ENCODE results near the gene PARP11. TPM values are rescaled to one million over a fixed set of nuclear protein-coding genes. Genes with fewer than 3 reads are reported as not detected.

Gene PARP11
- total RNA-seq, 1 experiment from 2014 or later: 8.0 TPM

DNA sequence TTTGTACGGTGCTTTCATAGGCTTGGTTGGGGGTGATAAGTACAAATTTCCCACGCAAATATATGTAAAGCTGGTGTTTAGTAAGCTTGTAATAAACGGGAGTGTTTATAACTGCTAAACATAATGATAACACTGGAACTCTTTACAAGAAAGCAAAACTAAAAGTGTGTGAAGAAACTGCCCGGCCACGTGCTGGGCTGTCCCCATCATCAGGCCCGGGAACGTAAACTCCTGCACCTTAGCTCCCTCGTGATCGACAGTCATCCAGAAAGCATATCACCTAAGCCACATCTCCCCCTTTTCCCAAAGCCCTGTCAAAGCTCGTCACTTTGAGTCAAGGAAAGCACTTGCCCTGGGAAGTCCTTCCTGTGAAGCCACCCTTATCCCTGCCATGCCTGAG lies 18.0 kb upstream of the PARP11 start:
- ATAC-seq: no peak
- Mint-ChIP-seq H3K27me3 (ENCODE audit: low read depth) (no peaks in the 10 kb centered on the region; the same call in 1 of the 2 replicates), H3K9me3 (no peaks in the 10 kb centered on the region), H3K36me3 (no peaks in the 10 kb centered on the region), H3K27ac (no peak overlapping the region), H3K4me3 (no peak overlapping the region), H3K4me1 (peaks cover 12% of the 10 kb centered on the region)
- CTCF ChIA-PET: interaction anchor here (1.1 to 1.8 kb wide), 3 partner anchors 8 to 147 kb away, joined by 3 to 7 read pairs (median 6); no protein-coding TSS in a partner anchor
- POLR2A ChIA-PET: no interaction called here
- TF ChIP-seq TCF7 (CRISPR knock-in tag; IDR thresholded peaks at IDR 0.05; ENCODE audit: low read depth): no peak
- TF ChIP-seq, protein P1, sequence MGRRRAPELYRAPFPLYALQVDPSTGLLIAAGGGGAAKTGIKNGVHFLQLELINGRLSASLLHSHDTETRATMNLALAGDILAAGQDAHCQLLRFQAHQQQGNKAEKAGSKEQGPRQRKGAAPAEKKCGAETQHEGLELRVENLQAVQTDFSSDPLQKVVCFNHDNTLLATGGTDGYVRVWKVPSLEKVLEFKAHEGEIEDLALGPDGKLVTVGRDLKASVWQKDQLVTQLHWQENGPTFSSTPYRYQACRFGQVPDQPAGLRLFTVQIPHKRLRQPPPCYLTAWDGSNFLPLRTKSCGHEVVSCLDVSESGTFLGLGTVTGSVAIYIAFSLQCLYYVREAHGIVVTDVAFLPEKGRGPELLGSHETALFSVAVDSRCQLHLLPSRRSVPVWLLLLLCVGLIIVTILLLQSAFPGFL (CRISPR knock-in tag; IDR thresholded peaks at IDR 0.05; ENCODE audit: borderline replicate concordance): no peak
- TF ChIP-seq ZBTB21 (CRISPR knock-in tag; IDR thresholded peaks at IDR 0.05; ENCODE audit: borderline replicate concordance): no peak
- TF ChIP-seq ZNF532 (CRISPR knock-in tag; IDR thresholded peaks at IDR 0.05; ENCODE audit: borderline replicate concordance): no peak
- no peak for TF ChIP-seq GABPB1 (CRISPR knock-in tag; IDR thresholded peaks at IDR 0.05)
- no peak for TF ChIP-seq ZNF512 (CRISPR knock-in tag; IDR thresholded peaks at IDR 0.05; ENCODE audit: borderline replicate concordance)
- TF ChIP-seq JAZF1 (CRISPR knock-in tag; IDR thresholded peaks at IDR 0.05): no peak
- no peak for TF ChIP-seq USF2 (CRISPR knock-in tag; IDR thresholded peaks at IDR 0.05)
- no peak for TF ChIP-seq CTCF (IDR thresholded peaks at IDR 0.05)
- no peak for TF ChIP-seq CBFB (CRISPR knock-in tag; IDR thresholded peaks at IDR 0.05; ENCODE audit: low read depth)
- no peak for TF ChIP-seq KAT7 (CRISPR knock-in tag; IDR thresholded peaks at IDR 0.05; ENCODE audit: borderline replicate concordance)
- TF ChIP-seq EMX1 (CRISPR knock-in tag; IDR thresholded peaks at IDR 0.05): no peak
- TF ChIP-seq FOXP4 (CRISPR knock-in tag; IDR thresholded peaks at IDR 0.05): no peak
- no peak for TF ChIP-seq IRF2 (CRISPR knock-in tag; IDR thresholded peaks at IDR 0.05; ENCODE audit: borderline replicate concordance, low read depth)
- no peak for TF ChIP-seq CREB1 (CRISPR knock-in tag; IDR thresholded peaks at IDR 0.05)
- TF ChIP-seq NFE2L1 (CRISPR knock-in tag; IDR thresholded peaks at IDR 0.05): no peak
- TF ChIP-seq, protein P2, sequence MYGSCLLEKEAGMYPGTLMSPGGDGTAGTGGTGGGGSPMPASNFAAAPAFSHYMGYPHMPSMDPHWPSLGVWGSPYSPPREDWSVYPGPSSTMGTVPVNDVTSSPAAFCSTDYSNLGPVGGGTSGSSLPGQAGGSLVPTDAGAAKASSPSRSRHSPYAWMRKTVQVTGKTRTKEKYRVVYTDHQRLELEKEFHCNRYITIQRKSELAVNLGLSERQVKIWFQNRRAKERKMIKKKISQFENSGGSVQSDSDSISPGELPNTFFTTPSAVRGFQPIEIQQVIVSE (CRISPR knock-in tag; IDR thresholded peaks at IDR 0.05; ENCODE audit: borderline replicate concordance): no peak
- no peak for TF ChIP-seq ZNF396 (CRISPR knock-in tag; IDR thresholded peaks at IDR 0.05; ENCODE audit: borderline replicate concordance)
- DNase-seq (ENCODE audit: low spot score): no peak

All from WTC11 (cell line).